T-helper 17 cell (primary cell): ENCODE measurements around the gene PAPSS1. TPM values are rescaled to one million over a fixed set of nuclear protein-coding genes. Genes with fewer than 3 reads are reported as not detected.
"Not testable (repeated sequence)": the region's sequence is repeated elsewhere in the genome, so short reads cannot be mapped to it uniquely, and the experiment has no call there.

Experiments
- ATAC-seq: fragments of 150-1000 bp; cut with Tn5 transposase; 2 replicates; pipeline ENCODE4 v1.10.0; 2021; ENCODE audit warnings: mild to moderate bottlenecking, moderate library complexity
- DNase-seq, 3 donors: peaks; one replicate each; pipeline versions ENCODE4 v3.0.0 to v3.0.0-alpha.2; 2020 to 2021
- H3K9me3 ChIP-seq: one replicate; pipeline ENCODE4 v1.7.0; 2013; ENCODE audit warnings: low read length, mild to moderate bottlenecking; ENCODE audit not compliant: control insufficient read depth, poor library complexity, severe bottlenecking
- H3K27ac Mint-ChIP-seq: one replicate; pipeline ENCODE4 v1.8.0; 2022; ENCODE audit warnings: mild to moderate bottlenecking, moderate library complexity, mixed read lengths
- H3K27me3 Mint-ChIP-seq: one replicate; pipeline ENCODE4 v1.8.0; 2022; ENCODE audit warnings: mixed read lengths
- H3K36me3 Mint-ChIP-seq: one replicate; pipeline ENCODE4 v1.8.0; 2022; ENCODE audit warnings: low read depth, mixed read lengths
- H3K4me1 Mint-ChIP-seq: one replicate; pipeline ENCODE4 v1.8.0; 2022; ENCODE audit warnings: mild to moderate bottlenecking, mixed read lengths
- H3K4me3 Mint-ChIP-seq: one replicate; pipeline ENCODE4 v1.8.0; 2022; ENCODE audit warnings: mild to moderate bottlenecking, moderate library complexity, mixed read lengths
- total RNA-seq, 4 donors: library from RNA in 2 of 4; stranded (reverse) in 2 of 4; gene quantifications; one replicate each; pipeline ENCODE4 v1.2.3 and lab custom pipeline; 2022 to 2026

PAPSS1 gene
- total RNA-seq, 2 donors from 2014 or later = 13.1 to 14.8 TPM

DNA sequence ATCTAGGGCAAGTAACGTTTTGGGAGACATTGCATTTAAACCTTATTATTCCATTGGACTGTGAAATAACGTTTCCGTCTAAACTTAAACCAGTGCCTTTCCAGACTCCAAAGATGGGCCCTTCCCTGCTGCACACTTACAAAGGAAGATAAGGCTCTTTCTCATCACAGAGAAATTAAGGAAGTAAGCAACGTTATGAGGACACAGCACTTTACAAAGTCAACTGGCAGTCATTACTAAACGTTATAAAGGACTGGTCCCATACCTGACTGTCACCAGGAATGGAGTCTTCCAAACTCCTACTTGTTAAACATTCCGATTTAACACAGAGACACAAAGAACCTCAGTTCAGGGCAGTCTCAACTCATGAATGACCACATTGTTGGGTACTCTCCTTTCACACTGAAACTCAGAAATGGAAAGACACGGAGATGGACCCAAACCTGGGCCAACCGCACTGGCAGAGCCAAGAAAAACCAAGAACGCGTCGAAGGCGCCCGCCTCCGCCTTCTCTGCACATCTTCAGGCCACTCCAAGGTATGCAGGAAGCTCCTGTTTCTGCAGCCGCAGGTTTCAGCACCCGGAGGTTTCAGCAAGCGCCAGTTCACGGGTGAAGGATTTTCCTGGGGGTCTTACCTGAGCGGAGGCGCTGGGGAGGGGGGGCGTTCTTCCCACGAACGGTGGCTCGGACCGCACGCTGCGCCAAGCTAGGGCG lies 670 bp downstream of the PAPSS1 start:
- no peak for DNase-seq
- H3K36me3 Mint-ChIP-seq = peaks cover 3% of the 10 kb centered on the region
- no peaks in the 10 kb centered on the region for H3K27me3 Mint-ChIP-seq
- H3K27ac Mint-ChIP-seq = peak overlapping the region; percentile 82
- H3K4me3 Mint-ChIP-seq = peak overlapping the region; percentile 95
- H3K9me3 ChIP-seq = no peaks in the 10 kb centered on the region
- ATAC-seq = peak; percentile 2
- peaks cover 40% of the 10 kb centered on the region for H3K4me1 Mint-ChIP-seq

DNA sequence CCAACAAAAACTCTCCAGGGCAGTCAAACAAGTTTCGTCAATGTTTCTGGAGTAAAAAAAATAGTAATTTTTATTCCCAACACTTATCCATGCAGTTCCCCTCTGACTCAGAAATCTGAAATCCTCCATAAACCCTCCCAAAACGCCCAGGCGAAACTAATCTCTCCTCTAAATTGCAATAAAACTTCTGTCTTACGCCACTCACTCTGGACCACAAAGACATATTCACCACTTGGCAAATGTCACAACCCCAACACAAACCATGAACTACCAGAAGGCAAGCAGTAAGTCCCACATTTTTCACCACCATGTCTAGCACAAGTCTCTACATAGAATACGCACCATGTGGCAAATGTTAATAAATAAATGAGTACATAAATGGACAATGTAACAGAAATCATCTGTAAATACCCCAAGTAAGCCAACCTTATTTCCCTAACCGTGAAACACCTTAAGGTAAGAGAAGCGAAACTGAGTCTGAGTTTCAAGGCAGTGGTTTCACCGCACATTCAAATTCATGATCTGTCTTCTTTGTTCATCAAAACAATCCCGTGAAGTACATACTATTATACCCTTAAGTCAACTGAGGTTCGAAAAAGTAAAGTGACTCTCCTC lies 1.6 kb downstream of the PAPSS1 start:
- H3K27me3 Mint-ChIP-seq = no peaks in the 10 kb centered on the region
- ATAC-seq (no peak), DNase-seq (no peak)
- peaks cover 3% of the 10 kb centered on the region for H3K36me3 Mint-ChIP-seq
- H3K4me1 Mint-ChIP-seq = peaks cover 40% of the 10 kb centered on the region
- peak overlapping the region; percentile 82 for H3K27ac Mint-ChIP-seq
- H3K9me3 ChIP-seq = no peaks in the 10 kb centered on the region
- H3K4me3 Mint-ChIP-seq = peak overlapping the region; percentile 95

DNA sequence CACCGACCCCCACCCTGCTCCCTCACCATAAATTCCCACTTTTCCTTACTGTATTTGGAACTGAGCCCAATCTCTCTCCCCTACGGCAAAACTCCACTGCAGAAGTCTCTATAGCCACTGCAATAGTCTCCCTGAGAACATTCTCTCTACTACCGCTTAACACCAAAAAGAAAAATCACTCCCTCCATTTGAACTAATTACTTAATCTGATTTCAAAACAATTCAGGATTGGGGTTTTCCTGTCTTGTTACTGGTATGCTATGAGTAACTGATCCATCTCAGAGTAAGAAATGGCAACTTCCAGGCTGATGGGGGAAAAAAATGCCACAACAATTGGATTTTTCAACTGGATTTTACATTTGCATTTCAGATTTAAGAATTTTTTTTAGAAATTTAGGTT lies 5.8 kb downstream of the PAPSS1 start:
- H3K27me3 Mint-ChIP-seq = no peaks in the 10 kb centered on the region
- ATAC-seq = no peak
- H3K9me3 ChIP-seq = no peaks in the 10 kb centered on the region
- no peak for DNase-seq
- H3K4me3 Mint-ChIP-seq = no peak overlapping the region
- H3K4me1 Mint-ChIP-seq = peaks cover 30% of the 10 kb centered on the region
- H3K27ac Mint-ChIP-seq = no peak overlapping the region
- peaks cover 3% of the 10 kb centered on the region for H3K36me3 Mint-ChIP-seq

DNA sequence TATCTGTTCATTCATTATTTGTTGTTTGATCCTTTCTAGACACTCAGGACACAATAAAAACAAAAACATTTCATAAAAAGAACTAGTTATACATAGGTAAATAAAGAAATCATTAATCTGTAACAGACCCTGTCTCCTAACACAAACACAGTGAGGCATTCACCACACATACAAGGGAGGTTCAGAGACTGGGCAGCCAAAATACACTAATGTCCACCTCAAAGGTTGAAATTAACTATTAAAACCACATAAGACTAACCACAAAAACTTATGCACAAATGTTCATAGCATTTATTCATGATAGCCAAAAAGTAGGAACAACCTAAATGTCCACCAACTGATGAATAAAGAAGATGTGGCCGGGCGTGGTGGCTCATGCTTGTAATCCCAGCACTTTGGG lies 7.8 kb downstream of the PAPSS1 start:
- H3K27ac Mint-ChIP-seq = no peak overlapping the region
- H3K4me1 Mint-ChIP-seq = peaks cover 11% of the 10 kb centered on the region
- ATAC-seq (no peak), DNase-seq (no peak)
- H3K27me3 Mint-ChIP-seq = no peaks in the 10 kb centered on the region
- H3K9me3 ChIP-seq = no peaks in the 10 kb centered on the region
- H3K36me3 Mint-ChIP-seq = no peaks in the 10 kb centered on the region
- H3K4me3 Mint-ChIP-seq = no peak overlapping the region

DNA sequence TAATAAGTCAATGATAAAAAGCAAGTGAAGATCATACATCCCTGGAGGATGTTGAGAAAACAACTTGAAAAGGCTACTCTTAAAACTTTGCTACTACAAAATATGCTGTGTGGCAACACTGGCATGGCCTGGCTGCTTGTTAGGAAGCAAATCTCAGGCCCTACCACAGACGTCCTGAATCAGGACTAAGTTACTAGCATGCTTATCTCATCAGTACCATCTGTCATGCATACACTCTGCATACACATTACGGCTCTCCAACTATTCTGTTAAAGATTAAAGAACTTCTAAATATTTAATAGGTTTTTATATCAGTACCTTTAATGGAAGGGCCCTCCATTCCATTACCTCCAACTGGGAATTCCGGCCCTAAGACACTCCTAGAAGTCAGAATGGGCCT lies 8.2 kb downstream of the PAPSS1 start:
- Mint-ChIP-seq H3K4me1 (peaks cover 11% of the 10 kb centered on the region), H3K36me3 (no peaks in the 10 kb centered on the region), H3K27me3 (no peaks in the 10 kb centered on the region), H3K4me3 (no peak overlapping the region), H3K27ac (no peak overlapping the region)
- no peak for ATAC-seq
- DNase-seq = no peak
- H3K9me3 ChIP-seq = peaks cover under 1% of the 10 kb centered on the region

DNA sequence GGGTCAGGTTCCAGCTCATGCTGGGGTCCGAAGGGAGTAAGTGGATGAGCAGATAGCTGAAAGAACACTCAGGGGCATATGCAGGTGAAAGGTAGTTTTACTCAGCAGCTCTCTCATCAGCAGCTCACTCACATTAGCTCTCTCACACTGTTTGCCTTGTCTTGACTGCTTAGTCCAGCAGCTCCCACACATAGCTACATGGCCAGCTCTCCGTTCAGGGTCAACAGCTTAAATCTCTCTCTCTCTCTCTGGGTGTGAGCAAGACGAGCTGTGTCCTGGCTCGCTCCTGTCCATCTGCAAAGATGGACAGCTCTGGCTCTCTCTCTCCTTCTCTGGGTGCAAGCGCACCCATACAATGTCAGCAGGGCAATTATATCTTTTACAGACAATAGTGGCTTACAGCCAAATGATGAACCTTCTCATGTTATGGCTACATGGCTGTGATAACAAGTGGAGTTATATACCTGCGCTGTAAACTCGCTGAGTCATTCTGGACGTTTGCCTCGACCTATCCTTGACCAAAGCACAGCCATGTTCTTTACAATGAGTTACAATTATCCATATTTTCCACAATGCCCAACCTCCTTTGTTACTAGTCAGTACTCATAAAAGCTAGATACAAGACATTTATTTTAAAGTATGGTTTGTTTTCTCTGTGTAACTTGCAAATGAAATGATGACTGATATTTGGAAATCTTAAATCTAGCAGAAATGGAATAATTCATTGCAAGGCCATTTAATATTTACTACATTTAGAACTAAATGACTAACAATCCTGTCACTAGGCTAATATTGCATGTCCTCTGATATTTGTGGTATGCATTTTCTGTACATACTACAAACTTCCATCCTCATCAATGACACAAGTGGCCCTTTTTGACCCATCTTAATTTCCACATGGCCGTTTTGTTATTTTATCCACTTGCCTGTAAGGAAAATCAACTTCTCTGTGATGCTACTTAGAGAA lies 9.3 kb downstream of the PAPSS1 start:
- Mint-ChIP-seq H3K27ac (no peak overlapping the region), H3K4me3 (no peak overlapping the region), H3K4me1 (peaks cover 6% of the 10 kb centered on the region), H3K36me3 (no peaks in the 10 kb centered on the region), H3K27me3 (no peaks in the 10 kb centered on the region)
- H3K9me3 ChIP-seq = peaks cover 9% of the 10 kb centered on the region
- ATAC-seq = no peak
- DNase-seq = no peak

DNA sequence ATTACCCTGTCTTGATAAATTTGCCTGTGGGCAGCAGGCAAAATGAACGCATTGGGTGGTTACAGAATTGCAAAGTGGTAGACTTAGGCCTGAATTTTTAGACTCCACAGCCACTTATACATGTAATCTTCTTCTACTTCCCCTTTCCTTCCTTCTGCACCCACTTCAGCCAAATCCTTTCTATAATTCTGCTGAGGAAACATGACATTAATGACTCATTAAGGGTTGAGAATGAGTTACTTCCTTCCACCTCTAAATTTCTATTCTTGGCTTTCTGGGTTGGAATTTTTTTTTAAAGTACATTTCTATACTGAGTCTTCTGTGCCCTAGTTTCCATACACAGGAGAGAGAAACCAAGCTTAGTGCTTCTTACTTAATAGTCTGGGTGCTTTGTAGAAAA lies 10.1 kb downstream of the PAPSS1 start:
- ATAC-seq (no peak), DNase-seq (no peak)
- H3K9me3 ChIP-seq = peaks cover 15% of the 10 kb centered on the region
- H3K27ac Mint-ChIP-seq = no peak overlapping the region
- no peaks in the 10 kb centered on the region for H3K27me3 Mint-ChIP-seq
- no peaks in the 10 kb centered on the region for H3K36me3 Mint-ChIP-seq
- no peak overlapping the region for H3K4me3 Mint-ChIP-seq
- H3K4me1 Mint-ChIP-seq = peaks cover 6% of the 10 kb centered on the region

DNA sequence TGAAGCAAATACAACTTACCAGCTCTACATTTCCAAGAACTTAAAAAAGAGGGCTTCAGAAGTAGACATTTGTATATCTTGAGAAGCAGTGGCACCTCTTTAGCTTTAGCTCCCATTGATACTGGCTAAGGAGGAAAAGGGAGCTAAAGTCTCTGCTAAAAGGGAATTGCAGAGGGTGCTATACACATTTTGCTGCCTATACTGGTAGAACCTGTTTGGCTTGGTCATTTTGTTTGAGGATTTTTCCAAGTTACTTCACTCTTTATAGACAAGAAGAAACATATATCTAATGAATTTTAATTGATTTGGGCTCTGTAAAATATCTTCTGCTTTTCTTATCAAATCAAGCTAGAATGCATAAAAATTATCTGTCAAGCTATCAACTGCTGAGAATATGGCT lies 11.8 kb downstream of the PAPSS1 start:
- H3K9me3 ChIP-seq = peaks cover 15% of the 10 kb centered on the region
- ATAC-seq (no peak), DNase-seq (no peak)
- Mint-ChIP-seq H3K36me3 (no peaks in the 10 kb centered on the region), H3K4me3 (no peak overlapping the region), H3K27me3 (no peaks in the 10 kb centered on the region), H3K4me1 (peaks cover 6% of the 10 kb centered on the region), H3K27ac (no peak overlapping the region)

DNA sequence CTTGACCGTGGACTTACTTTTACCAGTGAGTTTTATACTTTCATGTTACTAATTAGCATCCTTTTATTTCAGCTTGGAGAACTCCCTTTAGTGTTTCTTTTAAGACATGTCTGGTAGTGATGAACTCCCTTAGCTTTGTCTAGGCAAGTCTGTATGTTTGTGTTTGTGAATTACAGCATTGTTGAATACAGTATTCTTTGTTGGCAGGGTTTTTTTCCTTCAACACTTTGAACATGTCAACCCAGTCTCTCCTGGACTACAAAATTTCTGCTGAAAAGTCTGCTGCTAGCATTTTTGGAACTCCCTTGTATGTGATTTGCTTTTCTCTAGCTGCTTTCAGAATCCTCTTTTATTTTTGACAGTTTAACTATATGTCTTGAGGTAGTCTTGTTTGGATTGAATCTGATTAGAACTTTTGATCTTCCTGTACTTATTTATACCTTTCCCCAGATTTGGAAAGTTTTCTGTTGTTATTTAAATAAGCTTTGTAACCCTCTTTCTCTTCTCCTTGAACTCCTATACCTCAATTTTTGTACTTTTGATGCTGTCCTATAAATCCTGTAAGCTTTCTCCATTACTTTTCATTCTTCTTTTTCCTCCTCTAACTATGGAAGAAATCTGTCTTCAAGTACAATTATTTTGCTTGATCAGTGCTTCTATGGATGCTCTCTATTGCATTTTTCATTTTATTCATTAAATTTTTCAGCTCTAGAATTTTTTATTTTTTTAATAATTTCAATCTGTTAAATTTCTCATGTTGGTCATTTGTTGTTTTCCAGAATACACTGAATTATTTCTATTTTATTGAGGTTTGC lies 14.1 kb downstream of the PAPSS1 start:
- Mint-ChIP-seq H3K36me3 (no peaks in the 10 kb centered on the region), H3K4me3 (no peak overlapping the region), H3K27me3 (no peaks in the 10 kb centered on the region), H3K4me1 (peaks cover 9% of the 10 kb centered on the region), H3K27ac (no peak overlapping the region)
- DNase-seq (no peak), ATAC-seq (no peak)
- peaks cover 15% of the 10 kb centered on the region for H3K9me3 ChIP-seq

DNA sequence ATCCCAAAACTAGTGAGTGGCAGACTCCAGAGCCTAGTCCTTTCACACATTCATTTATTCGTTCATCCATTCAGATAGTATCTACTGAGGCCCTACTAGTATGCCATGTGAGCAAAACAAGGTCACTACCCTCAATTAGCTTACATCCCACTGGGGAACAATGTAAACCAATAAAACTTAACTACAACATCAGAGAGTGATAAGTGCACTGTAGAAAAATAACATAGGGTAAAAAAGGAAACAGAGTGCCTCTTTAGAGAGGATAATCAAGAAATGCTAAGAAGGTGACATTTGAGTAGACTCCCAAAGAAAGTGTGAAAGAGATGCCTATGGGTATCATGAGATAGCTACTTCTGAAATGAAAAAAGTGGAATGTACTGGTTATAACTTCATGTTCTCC lies 18.5 kb downstream of the PAPSS1 start:
- Mint-ChIP-seq H3K4me3 (no peak overlapping the region), H3K27me3 (no peaks in the 10 kb centered on the region), H3K4me1 (peaks cover 3% of the 10 kb centered on the region), H3K27ac (no peak overlapping the region), H3K36me3 (peaks cover 5% of the 10 kb centered on the region)
- ATAC-seq (no peak), DNase-seq (no peak)
- peaks cover 11% of the 10 kb centered on the region for H3K9me3 ChIP-seq

DNA sequence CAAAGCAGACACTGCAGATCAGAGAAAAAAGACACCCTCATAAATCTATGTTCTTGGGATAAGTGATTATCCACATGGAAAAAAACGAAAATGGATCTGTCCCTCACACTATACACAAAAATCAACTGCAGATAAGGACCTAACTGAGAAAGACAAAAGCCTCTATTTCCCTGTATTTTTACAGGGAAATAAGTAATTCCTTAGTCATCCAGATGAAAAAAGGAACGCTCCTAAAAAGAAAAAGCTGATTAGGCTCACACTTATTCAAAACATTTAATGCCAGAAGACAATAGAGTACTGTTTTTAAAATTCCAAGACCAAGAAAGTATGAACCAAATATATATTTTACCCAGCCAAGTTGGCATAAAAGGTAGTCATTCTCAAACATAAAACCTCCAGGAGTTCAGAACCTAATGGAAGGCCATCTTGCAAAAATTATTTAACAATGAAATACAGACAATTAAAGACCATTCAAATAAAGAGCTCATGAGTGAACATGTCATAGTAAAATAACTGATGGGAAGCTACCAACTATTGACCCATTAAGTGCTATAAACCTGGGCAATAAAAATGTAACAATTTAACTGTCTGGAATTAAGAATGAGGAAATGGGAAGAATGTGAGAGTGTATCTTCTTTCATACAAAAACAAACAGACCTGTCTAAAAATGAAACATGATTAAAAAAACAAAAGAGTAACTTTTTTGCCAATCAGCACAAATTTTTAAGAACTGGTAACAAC lies 20.4 kb downstream of the PAPSS1 start:
- DNase-seq (no peak), ATAC-seq (no peak)
- Mint-ChIP-seq H3K27ac (peak overlapping the region; percentile 49), H3K27me3 (no peaks in the 10 kb centered on the region), H3K36me3 (peaks cover 12% of the 10 kb centered on the region), H3K4me3 (no peak overlapping the region), H3K4me1 (peaks cover 5% of the 10 kb centered on the region)
- H3K9me3 ChIP-seq = no peaks in the 10 kb centered on the region

DNA sequence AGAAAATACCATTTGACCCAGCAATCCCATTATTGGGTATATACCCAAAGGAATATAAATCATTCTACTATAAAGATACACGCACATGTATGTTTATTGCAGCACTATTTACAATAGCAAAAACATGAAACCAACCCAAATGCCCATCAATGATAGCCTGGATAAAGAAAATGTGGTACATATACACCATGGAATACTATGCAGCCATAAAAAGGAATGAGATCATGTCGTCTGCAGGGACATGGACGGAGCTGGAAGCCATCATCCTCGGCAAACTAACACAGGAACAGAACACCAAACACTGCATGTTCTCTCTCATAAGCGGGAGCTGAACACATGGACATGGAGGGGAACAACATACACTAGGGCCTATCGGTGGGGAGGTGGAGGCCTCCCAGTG lies 23.8 kb downstream of the PAPSS1 start:
- H3K36me3 Mint-ChIP-seq = peaks cover 15% of the 10 kb centered on the region
- not testable (repeated sequence) for ATAC-seq, H3K9me3 ChIP-seq, H3K4me3 Mint-ChIP-seq, H3K27ac Mint-ChIP-seq, H3K27me3 Mint-ChIP-seq, DNase-seq
- H3K4me1 Mint-ChIP-seq = peaks cover 18% of the 10 kb centered on the region
